Right cardiac atrium (tissue), 5 donors: ENCODE data around the gene TTC23L. TPM values are rescaled to one million over a fixed set of nuclear protein-coding genes. Genes with fewer than 3 reads are reported as not detected.

Source experiments
- ATAC-seq, 2 donors: fragments of 200-7000 bp; cut with Tn5 transposase; one replicate each; pipeline versions ENCODE4 v1.8.0 to v1.9.1; 2020; ENCODE audit warnings: moderate library complexity in 2 of 2, mild to moderate bottlenecking in 1 of 2
- DNase-seq, 3 donors: peaks; one replicate each; pipeline ENCODE4 v3.0.0-alpha.2; 2020
- H3K27ac ChIP-seq: one replicate; pipeline ENCODE4 v1.5.1; 2013; ENCODE audit warnings: mild to moderate bottlenecking, low read length, control low read depth, moderate library complexity
- H3K27me3 ChIP-seq: one replicate; pipeline ENCODE4 v1.6.1; 2013; ENCODE audit not compliant: control insufficient read depth, insufficient read depth
- H3K4me1 ChIP-seq: one replicate; pipeline ENCODE4 v1.6.1; 2013; ENCODE audit warnings: low read length; ENCODE audit not compliant: control insufficient read depth, insufficient read depth
- H3K4me3 ChIP-seq: one replicate; pipeline ENCODE4 v1.5.1; 2013; ENCODE audit warnings: low read length, control low read depth
- H3K9me3 ChIP-seq: one replicate; pipeline ENCODE4 v1.6.1; 2013; ENCODE audit warnings: low read length; ENCODE audit not compliant: control insufficient read depth
- WGBS: extraction: QIAGEN DNeasy Blood & Tissue Kit; methylation state at CpG from one replicate; pipeline ENCODE4 v1.1.7; 2013; 5-methylcytosine and 5-hydroxymethylcytosine counted together
- intact Hi-C, 4 donors: fragments of 100-400 bp; cut with DNase I; formaldehyde crosslinking; loops; one replicate each; pipeline versions ENCODE4 v1.11.0 to v1.14.0; 2022 to 2023
- polyA plus RNA-seq: library from polyadenylated mRNA; stranded (reverse); fragments of 200-250 nt; gene quantifications from one replicate; pipeline ENCODE4 v1.2.3, GENCODE V29; 2013
- total RNA-seq, 4 donors: library from RNA; stranded (reverse); fragmentation: NEBNext Ultra II Directional; extraction: Animal tissue kit (Norgen Biotek cat#: 25700); gene quantifications; one replicate each; pipeline ENCODE4 v1.2.1, GENCODE V29; 2021
- donor health status: healthy with polysubstance abuse.
- donor health status: DM: no; HTN: yes; CAD: no.
- donor health status: DM: no; HTN: no; CAD: no.
- donor health status: DM: no; HTN: yes; CAD: no; lungs with severe emphysema.
- donor health status: DM: yes; HTN: yes; CAD: no.

TTC23L gene
- total and polyA plus RNA-seq, 5 donors, result not detected

DNA sequence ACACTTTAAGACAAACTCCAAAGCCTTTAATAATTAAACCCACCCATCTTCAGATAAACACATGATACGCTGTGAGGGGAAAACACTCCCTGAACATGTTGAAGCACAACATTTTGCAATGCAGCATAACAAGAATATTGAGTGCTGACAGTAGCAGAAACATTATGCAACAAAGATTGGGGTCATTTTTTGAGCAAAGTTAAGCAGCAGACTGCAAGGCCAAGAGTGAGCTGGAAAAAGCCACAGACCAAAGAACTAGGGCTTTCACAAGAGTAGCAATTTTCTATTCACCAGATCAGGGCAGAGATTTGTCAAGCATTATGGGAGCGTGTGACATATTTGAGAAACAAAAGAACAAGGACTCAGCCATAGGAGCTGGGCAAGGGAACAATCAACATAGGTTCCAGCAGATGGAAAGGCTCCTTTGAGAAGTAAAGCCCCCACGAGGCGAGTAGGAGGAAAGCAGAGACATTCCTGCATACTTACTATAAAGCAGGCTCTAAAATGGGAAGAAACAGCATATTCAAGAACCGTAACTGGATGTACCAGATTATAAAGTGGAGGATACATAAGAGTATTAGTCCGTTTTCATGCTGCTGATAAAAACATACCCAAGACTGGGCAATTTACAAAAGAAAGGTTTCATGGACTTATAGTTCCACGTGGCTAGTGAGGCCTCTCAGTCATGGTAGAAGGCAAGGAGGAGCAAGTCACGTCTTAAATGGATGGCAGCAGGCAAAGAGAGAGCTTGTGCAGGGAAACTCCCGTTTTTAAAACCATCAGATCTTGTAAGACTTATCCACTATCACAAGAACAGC is 4.8 kb upstream of the TTC23L start:
- peak overlapping the region; percentile 51 for H3K27ac ChIP-seq
- DNase-seq (no peak), ATAC-seq (peak; percentile 48 to 72)
- H3K9me3 ChIP-seq, result no peaks in the 10 kb centered on the region
- intact Hi-C loops, result no loop called here
- no peaks in the 10 kb centered on the region for H3K4me1 ChIP-seq
- H3K4me3 ChIP-seq, result no peak overlapping the region
- no peaks in the 10 kb centered on the region for H3K27me3 ChIP-seq
- 75% methylated on average over 9 of the region's 9 CpGs for WGBS

DNA sequence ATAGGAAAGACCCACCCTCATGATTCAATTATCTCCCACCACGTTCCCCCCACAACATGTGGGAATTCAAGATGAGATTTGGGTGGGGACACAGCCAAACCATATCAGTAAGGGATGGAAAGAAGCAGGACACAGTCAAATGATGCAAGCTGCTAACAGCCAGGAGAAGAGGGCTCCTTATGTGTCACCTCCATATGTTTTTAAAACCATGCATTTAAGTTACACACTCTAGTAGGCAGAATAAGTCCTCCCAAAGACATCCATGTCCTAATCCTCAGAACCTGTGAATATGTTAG is 4.2 kb upstream of the TTC23L start:
- DNase-seq (no peak), ATAC-seq (no peak)
- Histone ChIP-seq H3K4me1 (no peaks in the 10 kb centered on the region), H3K27me3 (no peaks in the 10 kb centered on the region), H3K9me3 (no peaks in the 10 kb centered on the region), H3K27ac (no peak overlapping the region), H3K4me3 (no peak overlapping the region)
- intact Hi-C loops, result no loop called here
- WGBS, result 60% methylated on average over 1 of the region's 1 CpG

GRCh38 chr5:34835664-34836063 is 3.3 kb upstream of the TTC23L start:
- no peak for ATAC-seq
- intact Hi-C loops, result no loop called here
- 92% methylated on average over 3 of the region's 3 CpGs for WGBS
- DNase-seq, result no peak
- H3K4me3 ChIP-seq, result no peak overlapping the region
- no peak overlapping the region for H3K27ac ChIP-seq
- H3K4me1 ChIP-seq, result no peaks in the 10 kb centered on the region
- H3K9me3 ChIP-seq, result no peaks in the 10 kb centered on the region
- H3K27me3 ChIP-seq, result no peaks in the 10 kb centered on the region

- intact Hi-C loops, result no loop called here
- Histone ChIP-seq H3K4me1 (no peaks in the 10 kb centered on the region), H3K9me3 (no peaks in the 10 kb centered on the region), H3K27me3 (no peaks in the 10 kb centered on the region), H3K4me3 (no peak overlapping the region), H3K27ac (no peak overlapping the region)
- ATAC-seq (no peak), DNase-seq (no peak)
- WGBS, result 90% methylated on average over 2 of the region's 2 CpGs
These were observed 2.9 kb downstream of the TTC23L start for GRCh38 chr5:34841816-34842215.

GRCh38 chr5:34842554-34842953 is 3.6 kb downstream of the TTC23L start:
- WGBS, result 83% methylated on average over 7 of the region's 7 CpGs
- Histone ChIP-seq H3K9me3 (no peaks in the 10 kb centered on the region), H3K4me3 (no peak overlapping the region), H3K4me1 (no peaks in the 10 kb centered on the region), H3K27me3 (no peaks in the 10 kb centered on the region), H3K27ac (no peak overlapping the region)
- intact Hi-C loops, result no loop called here
- DNase-seq, result no peak
- no peak for ATAC-seq

- no peak for DNase-seq
- no peak overlapping the region for H3K27ac ChIP-seq
- no peaks in the 10 kb centered on the region for H3K4me1 ChIP-seq
- H3K27me3 ChIP-seq, result no peaks in the 10 kb centered on the region
- WGBS, result 68% methylated on average over 2 of the region's 2 CpGs
- no peaks in the 10 kb centered on the region for H3K9me3 ChIP-seq
- no peak for ATAC-seq
- H3K4me3 ChIP-seq, result no peak overlapping the region
- intact Hi-C loops, result no loop called here
These were observed 4.5 kb downstream of the TTC23L start for GRCh38 chr5:34843497-34843896.

GRCh38 chr5:34844106-34844505 is 5.1 kb downstream of the TTC23L start:
- WGBS, result 65% methylated on average over 3 of the region's 3 CpGs
- Histone ChIP-seq H3K4me3 (no peak overlapping the region), H3K27me3 (no peaks in the 10 kb centered on the region), H3K27ac (no peak overlapping the region), H3K4me1 (no peaks in the 10 kb centered on the region), H3K9me3 (no peaks in the 10 kb centered on the region)
- intact Hi-C loops, result no loop called here
- ATAC-seq (no peak), DNase-seq (no peak)

DNA sequence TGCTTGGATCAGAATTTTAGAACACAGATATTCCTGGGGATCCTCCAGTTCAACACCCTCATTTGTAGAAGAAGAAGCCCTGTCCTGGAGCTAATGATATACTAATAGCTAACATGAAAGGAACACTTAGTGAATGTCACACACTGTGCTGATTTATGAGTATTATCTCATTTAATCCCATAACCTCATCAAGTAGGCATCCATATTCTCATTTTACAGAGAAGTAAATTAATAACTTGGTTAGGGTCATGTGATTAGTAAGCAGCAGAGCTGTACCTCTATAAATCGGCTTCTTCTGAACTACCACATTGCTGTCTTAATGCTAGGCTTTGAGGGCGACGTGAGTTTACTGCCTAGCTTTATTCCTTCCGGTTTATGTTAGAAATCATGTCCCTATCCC is 6.0 kb downstream of the TTC23L start:
- H3K9me3 ChIP-seq, result no peaks in the 10 kb centered on the region
- intact Hi-C loops, result no loop called here
- H3K4me1 ChIP-seq, result no peaks in the 10 kb centered on the region
- WGBS, result 67% methylated on average over 4 of the region's 4 CpGs
- no peak overlapping the region for H3K4me3 ChIP-seq
- H3K27me3 ChIP-seq, result no peaks in the 10 kb centered on the region
- no peak for ATAC-seq
- DNase-seq, result no peak
- no peak overlapping the region for H3K27ac ChIP-seq

DNA sequence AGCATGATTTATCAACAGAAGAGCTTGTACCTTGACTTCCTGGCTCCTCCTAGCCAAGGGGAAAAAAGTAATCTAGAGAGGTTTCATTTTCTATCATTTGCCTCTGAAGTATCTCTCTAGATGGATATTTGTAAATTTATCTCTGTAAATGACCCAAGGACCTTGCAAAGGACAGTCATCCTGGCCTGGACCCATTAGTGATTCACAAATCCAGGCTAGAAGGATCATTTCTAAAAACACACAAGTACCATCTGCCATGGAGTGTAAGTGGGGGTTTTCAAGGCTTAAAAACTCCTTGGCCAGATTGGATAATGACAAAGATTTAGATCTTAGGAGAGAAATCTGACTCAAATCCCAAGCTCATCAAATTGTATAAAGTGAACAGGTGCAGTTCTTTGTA is 8.1 kb downstream of the TTC23L start:
- ATAC-seq (no peak), DNase-seq (no peak)
- H3K27ac ChIP-seq, result no peak overlapping the region
- H3K9me3 ChIP-seq, result no peaks in the 10 kb centered on the region
- intact Hi-C loops, result no loop called here
- H3K4me3 ChIP-seq, result no peak overlapping the region
- H3K4me1 ChIP-seq, result no peaks in the 10 kb centered on the region
- H3K27me3 ChIP-seq, result no peaks in the 10 kb centered on the region

- no peak for ATAC-seq
- no peak for DNase-seq
- WGBS, result 95% methylated on average over 4 of the region's 4 CpGs
- no peaks in the 10 kb centered on the region for H3K27me3 ChIP-seq
- no peaks in the 10 kb centered on the region for H3K4me1 ChIP-seq
- H3K9me3 ChIP-seq, result no peaks in the 10 kb centered on the region
- H3K27ac ChIP-seq, result no peak overlapping the region
- H3K4me3 ChIP-seq, result no peak overlapping the region
- intact Hi-C loops, result no loop called here
These were observed 8.6 kb downstream of the TTC23L start for GRCh38 chr5:34847552-34847951.

GRCh38 chr5:34848230-34848629 is 9.3 kb downstream of the TTC23L start:
- H3K4me1 ChIP-seq, result no peaks in the 10 kb centered on the region
- ATAC-seq, result no peak
- intact Hi-C loops, result no loop called here
- DNase-seq, result no peak
- H3K4me3 ChIP-seq, result no peak overlapping the region
- H3K9me3 ChIP-seq, result no peaks in the 10 kb centered on the region
- H3K27me3 ChIP-seq, result no peaks in the 10 kb centered on the region
- WGBS, result 91% methylated on average over 2 of the region's 2 CpGs
- H3K27ac ChIP-seq, result no peak overlapping the region

DNA sequence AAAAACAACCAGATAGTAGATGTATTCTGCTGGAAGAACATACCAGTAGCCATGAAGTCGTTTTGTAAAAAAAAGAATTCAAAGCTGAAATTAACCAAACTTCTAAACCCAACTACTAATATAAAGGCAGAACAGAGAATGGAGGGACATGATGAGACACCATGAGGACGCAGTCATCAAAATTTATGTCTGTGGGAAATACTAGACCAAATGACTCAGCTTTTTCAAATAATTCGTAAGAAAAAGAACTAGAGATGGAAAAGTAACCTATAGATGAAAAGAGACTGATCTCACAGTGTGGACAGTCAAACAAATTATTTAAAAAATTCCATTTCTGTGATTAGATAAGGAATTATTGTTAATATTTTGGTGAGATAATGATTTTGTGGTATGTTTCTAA is 10.3 kb downstream of the TTC23L start:
- intact Hi-C loops, result no loop called here
- 89% methylated on average over 3 of the region's 3 CpGs for WGBS

More for the DNA sequence above, 10.3 kb downstream of the TTC23L start:
- Histone ChIP-seq H3K4me3 (no peak overlapping the region), H3K27me3 (no peaks in the 10 kb centered on the region), H3K4me1 (no peaks in the 10 kb centered on the region), H3K27ac (no peak overlapping the region), H3K9me3 (no peaks in the 10 kb centered on the region)
- ATAC-seq (no peak), DNase-seq (no peak)
